ENCODE results near the gene PLAAT2.

GRCh38 chr11:63504933-63505586 lies 58.1 kb downstream of the PLAAT2 start:
- no peak for TF ChIP-seq CTCF (IDR thresholded peaks at IDR 0.05)
- no peak for TF ChIP-seq EP300 (IDR thresholded peaks at IDR 0.05; ENCODE audit: low read depth)
